Thyroid gland (tissue), 4 donors: ENCODE results near the gene FAM98A. TPM values are rescaled to one million over a fixed set of nuclear protein-coding genes. Genes with fewer than 3 reads are reported as not detected.

Experiments used
- DNase-seq, 2 donors: peaks; one replicate each; pipeline ENCODE4 v3.0.0-alpha.2; 2019
- H3K27ac ChIP-seq, 3 donors: fragments of 200-600 bp; sonication (generic); 1 replicate in 2 of 3; 2 replicates in 1 of 3; pipeline ENCODE4 v1.5.1; 2016 to 2019; ENCODE audit warnings: mild to moderate bottlenecking in 1 of 3, moderate library complexity in 1 of 3
- H3K27me3 ChIP-seq: fragments of 200-600 bp; sonication (generic); one replicate; pipeline ENCODE4 v1.5.1; 2019
- H3K36me3 ChIP-seq, 2 donors: fragments of 200-600 bp; sonication (generic); one replicate each; pipeline ENCODE4 v1.5.1; 2016 to 2019
- H3K4me1 ChIP-seq, 2 donors: fragments of 200-600 bp; sonication (generic); one replicate each; pipeline ENCODE4 v1.5.1; 2017 to 2019
- H3K4me3 ChIP-seq, 3 donors: fragments of 200-600 bp; sonication (generic); replicated peaks in 1 of 3; 1 replicate in 2 of 3; 2 replicates in 1 of 3; pipeline ENCODE4 v1.5.1; 2016; ENCODE audit warnings: mild to moderate bottlenecking in 1 of 3
- H3K9me3 ChIP-seq: fragments of 200-600 bp; sonication (generic); one replicate; pipeline ENCODE4 v1.5.1; 2017
- POLR2A ChIP-seq, 2 donors: fragments of 450-650 bp; IDR thresholded peaks; one replicate each; pipeline ENCODE4 v1.6.1; 2017; ENCODE audit warnings: antibody characterized with exemption in 2 of 2, mild to moderate bottlenecking in 2 of 2, moderate library complexity in 1 of 2
- WGBS, 2 donors: methylation state at CpG; one replicate each; pipeline ENCODE4 v1.1.5; 2017; 5-methylcytosine and 5-hydroxymethylcytosine counted together
- intact Hi-C: fragments of 100-400 bp; cut with DNase I; formaldehyde crosslinking; loops from one replicate; pipeline ENCODE4 v1.15.1; 2023
- total RNA-seq, 4 donors: library from RNA; depleted of rRNA; stranded (reverse); fragments of >200 nt; gene quantifications; one replicate each; pipeline ENCODE4 v1.2.3, GENCODE V29; 2016
- TF ChIP-seq, protein P1 (sequence below), 6 experiments: fragments of 200-600 bp in 3 of 6; fragments of 450-650 bp in 3 of 6; sonication (generic) in 3 of 6; IDR thresholded peaks; one replicate each; pipeline ENCODE4 v1.5.1; 2016 to 2019; ENCODE audit warnings: antibody characterized with exemption in 6 of 6, mild to moderate bottlenecking in 2 of 6, inconsistent platforms in 1 of 6, moderate library complexity in 1 of 6

Gene FAM98A
- total RNA-seq, 4 donors from 2014 or later: 30.9 to 101 (median 70.7) TPM

DNA sequence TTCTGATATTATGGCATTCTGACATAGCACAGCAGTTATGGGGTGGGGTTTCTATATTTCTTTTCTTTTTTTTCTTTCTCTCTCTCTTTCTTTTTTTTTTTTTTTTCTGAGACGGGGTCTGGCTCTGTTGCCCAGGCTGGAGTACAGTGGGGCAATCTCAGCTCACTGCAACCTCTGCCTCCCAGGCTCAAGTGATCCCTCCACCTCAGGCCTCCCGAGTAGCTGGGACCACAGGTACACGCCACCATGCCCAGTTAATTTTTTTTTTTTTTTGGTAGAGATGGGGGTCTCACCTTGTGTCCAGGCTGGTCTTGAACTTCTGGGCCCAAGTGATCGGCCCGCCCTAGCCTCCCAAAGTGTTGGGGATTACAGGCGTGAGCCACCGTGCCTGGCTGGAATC, 7.5 kb upstream of the FAM98A start:
- no peaks in the 10 kb centered on the region for H3K9me3 ChIP-seq
- 96 to 97% methylated on average over 7 of the region's 7 CpGs for WGBS, 2 donors
- no peak for DNase-seq
- no peak for TF ChIP-seq POLR2A (IDR thresholded peaks at IDR 0.05)
- TF ChIP-seq, protein P1, sequence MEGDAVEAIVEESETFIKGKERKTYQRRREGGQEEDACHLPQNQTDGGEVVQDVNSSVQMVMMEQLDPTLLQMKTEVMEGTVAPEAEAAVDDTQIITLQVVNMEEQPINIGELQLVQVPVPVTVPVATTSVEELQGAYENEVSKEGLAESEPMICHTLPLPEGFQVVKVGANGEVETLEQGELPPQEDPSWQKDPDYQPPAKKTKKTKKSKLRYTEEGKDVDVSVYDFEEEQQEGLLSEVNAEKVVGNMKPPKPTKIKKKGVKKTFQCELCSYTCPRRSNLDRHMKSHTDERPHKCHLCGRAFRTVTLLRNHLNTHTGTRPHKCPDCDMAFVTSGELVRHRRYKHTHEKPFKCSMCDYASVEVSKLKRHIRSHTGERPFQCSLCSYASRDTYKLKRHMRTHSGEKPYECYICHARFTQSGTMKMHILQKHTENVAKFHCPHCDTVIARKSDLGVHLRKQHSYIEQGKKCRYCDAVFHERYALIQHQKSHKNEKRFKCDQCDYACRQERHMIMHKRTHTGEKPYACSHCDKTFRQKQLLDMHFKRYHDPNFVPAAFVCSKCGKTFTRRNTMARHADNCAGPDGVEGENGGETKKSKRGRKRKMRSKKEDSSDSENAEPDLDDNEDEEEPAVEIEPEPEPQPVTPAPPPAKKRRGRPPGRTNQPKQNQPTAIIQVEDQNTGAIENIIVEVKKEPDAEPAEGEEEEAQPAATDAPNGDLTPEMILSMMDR (IDR thresholded peaks at IDR 0.05): no peak
- no peaks in the 10 kb centered on the region for H3K27me3 ChIP-seq
- no peak overlapping the region for H3K4me3 ChIP-seq
- H3K36me3 ChIP-seq: no peaks in the 10 kb centered on the region
- intact Hi-C loops: no loop called here
- H3K27ac ChIP-seq: no peak overlapping the region
- peaks cover 0 to 11% of the 10 kb centered on the region in 2 donors for H3K4me1 ChIP-seq

DNA sequence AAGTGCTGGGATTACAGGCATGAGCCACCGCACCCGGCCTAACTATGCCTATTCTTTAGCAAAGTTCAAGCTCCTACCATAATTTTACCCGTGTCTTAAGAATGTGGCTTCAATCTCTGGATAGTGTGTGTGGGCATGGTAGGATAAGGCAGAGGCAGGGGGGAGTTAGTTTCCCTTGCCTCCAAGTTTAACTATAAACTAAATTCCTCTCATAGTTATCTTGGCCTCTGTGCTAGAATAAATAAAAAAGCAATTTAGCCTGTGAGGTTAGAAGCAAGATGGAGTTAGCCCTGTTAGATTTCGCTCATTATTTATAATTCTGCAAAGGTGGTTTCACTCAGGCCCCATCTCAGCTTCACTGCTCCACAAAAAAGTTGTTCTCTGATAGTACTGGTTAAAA, 7.0 kb upstream of the FAM98A start:
- H3K4me3 ChIP-seq: no peak overlapping the region
- no peaks in the 10 kb centered on the region for H3K27me3 ChIP-seq
- 94 to 95% methylated on average over 4 of the region's 4 CpGs for WGBS, 2 donors
- no peak overlapping the region for H3K27ac ChIP-seq
- H3K4me1 ChIP-seq: peaks cover 0 to 11% of the 10 kb centered on the region in 2 donors
- H3K9me3 ChIP-seq: no peaks in the 10 kb centered on the region
- no peak for DNase-seq
- intact Hi-C loops: no loop called here
- TF ChIP-seq POLR2A (IDR thresholded peaks at IDR 0.05): no peak
- TF ChIP-seq, protein P1 (IDR thresholded peaks at IDR 0.05): no peak
- H3K36me3 ChIP-seq: no peaks in the 10 kb centered on the region

DNA sequence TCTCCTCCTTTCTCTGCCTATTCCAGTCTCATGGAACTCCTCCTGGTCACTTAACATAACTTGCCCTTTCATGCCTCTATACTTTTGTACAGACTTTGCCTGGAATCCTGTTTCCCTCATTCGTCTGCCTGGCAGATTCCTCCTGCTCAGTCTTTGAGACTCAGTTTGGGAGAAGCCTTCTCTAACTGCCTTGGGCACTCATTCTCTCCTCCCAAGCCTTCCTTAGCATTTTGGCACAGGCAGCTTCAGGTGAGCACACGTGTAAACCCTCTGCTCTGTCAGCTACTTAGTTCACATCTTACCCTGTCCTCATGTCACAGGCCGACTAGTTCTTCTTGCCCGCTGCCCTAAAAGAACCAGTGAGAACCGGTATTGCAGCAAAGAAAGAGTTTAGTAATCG, 6.0 kb upstream of the FAM98A start:
- Histone ChIP-seq H3K36me3 (no peaks in the 10 kb centered on the region), H3K4me3 (no peak overlapping the region), H3K9me3 (no peaks in the 10 kb centered on the region), H3K4me1 (peaks cover 0 to 11% of the 10 kb centered on the region in 2 donors), H3K27ac (peak overlapping the region in 2 of 3 donors; percentile 69 to 80), H3K27me3 (no peaks in the 10 kb centered on the region)
- DNase-seq: peak; percentile 38 to 60
- intact Hi-C loops: no loop called here
- WGBS, 2 donors: 33 to 41% methylated on average over 6 of the region's 6 CpGs
- TF ChIP-seq, protein P1 (IDR thresholded peaks at IDR 0.05): no peak
- TF ChIP-seq POLR2A (IDR thresholded peaks at IDR 0.05): peak in 1 of 2 donors; percentile 12

DNA sequence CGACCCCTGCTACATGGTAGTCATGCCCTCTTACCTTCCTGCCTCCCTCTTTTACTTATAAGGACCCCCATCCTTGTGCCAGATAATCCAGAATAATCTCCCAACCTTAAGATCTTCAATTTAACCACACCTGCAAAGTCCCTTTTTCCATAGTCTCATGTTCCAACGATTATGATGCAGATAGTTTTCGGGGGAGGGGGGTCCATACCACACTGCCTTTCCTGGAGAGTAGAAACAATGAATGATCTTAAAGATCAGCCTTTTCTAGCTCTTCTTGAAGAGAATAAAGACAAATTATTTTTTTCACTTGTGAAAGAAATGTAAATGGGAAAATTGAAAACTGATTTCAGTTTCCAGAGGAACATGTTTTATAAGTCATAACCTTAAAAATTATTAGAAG, 4.3 kb upstream of the FAM98A start:
- H3K4me3 ChIP-seq: no peak overlapping the region
- intact Hi-C loops: no loop called here
- H3K9me3 ChIP-seq: no peaks in the 10 kb centered on the region
- no peaks in the 10 kb centered on the region for H3K27me3 ChIP-seq
- peaks cover under 1 to 11% of the 10 kb centered on the region in 2 donors for H3K4me1 ChIP-seq
- WGBS, 2 donors: 84 to 86% methylated on average over 3 of the region's 3 CpGs
- no peak for TF ChIP-seq POLR2A (IDR thresholded peaks at IDR 0.05)
- TF ChIP-seq, protein P1 (IDR thresholded peaks at IDR 0.05): no peak
- no peaks in the 10 kb centered on the region for H3K36me3 ChIP-seq
- no peak for DNase-seq
- H3K27ac ChIP-seq: no peak overlapping the region

DNA sequence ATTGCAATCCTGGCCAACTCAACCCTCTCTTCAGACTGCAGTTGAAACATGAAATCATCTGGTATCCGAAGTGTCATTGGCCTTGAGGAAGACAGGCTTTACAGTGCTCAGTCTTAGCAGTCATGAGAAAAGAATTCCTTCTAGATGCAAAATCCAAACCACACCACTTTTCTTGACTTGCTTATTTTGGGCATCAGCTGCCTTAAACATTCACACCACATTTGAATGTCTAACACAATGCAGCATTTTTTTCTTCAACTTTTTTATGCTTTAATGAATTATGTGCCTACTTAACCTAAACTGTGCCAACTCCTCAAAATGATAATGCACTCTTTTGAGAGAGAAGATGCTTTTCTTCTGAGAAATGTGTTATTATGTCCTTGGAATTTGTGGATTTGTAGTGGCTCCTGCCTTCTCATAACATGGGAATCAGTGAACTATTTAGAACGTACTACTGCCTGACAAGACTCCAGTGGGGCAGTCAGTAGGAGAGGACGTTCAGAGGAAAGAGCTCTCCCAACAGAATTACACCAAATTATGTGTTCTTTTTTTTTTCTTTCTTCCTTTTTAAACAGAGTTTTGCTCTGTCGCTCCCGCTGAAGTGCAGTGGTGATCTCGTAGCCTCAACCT, 3.2 kb upstream of the FAM98A start:
- no peak for DNase-seq
- Histone ChIP-seq H3K4me1 (peaks cover 11 to 22% of the 10 kb centered on the region in 2 donors), H3K27me3 (no peaks in the 10 kb centered on the region), H3K36me3 (no peaks in the 10 kb centered on the region), H3K4me3 (no peak overlapping the region), H3K9me3 (no peaks in the 10 kb centered on the region), H3K27ac (no peak overlapping the region)
- intact Hi-C loops: no loop called here
- 85% methylated on average over 6 of the region's 6 CpGs for WGBS, 2 donors
- TF ChIP-seq, protein P1 (IDR thresholded peaks at IDR 0.05): no peak
- TF ChIP-seq POLR2A (IDR thresholded peaks at IDR 0.05): no peak
